A549 (cell line): ENCODE measurements around the gene APOL2.

Experiments
- BHLHE40 ChIP-seq: IDR thresholded peaks from 2 replicates; pipeline ENCODE4 v1.6.1; 2012; ENCODE audit warnings: low read depth, low read length, inconsistent platforms
- CEBPB ChIP-seq, 2 experiments: fragments of >200 bp in 1 of 2; sonication (Bioruptor Twin) in 1 of 2; formaldehyde crosslinking in 1 of 2; IDR thresholded peaks; 2 replicates each; pipeline ENCODE4 v1.6.1; 2012 to 2016
- CTCF ChIP-seq: fragments of >200 bp; sonication (Bioruptor Twin); formaldehyde crosslinking; IDR thresholded peaks from 3 replicates; pipeline ENCODE4 v1.5.1; 2016
- EHF ChIP-seq: fragments of 250-450 bp; sonication (Bioruptor Pico); IDR thresholded peaks from 2 replicates; pipeline ENCODE4 v1.5.0; 2020; ENCODE audit warnings: mild to moderate bottlenecking
- EHMT2 ChIP-seq: fragments of 200-600 bp; sonication (generic); IDR thresholded peaks from 2 replicates; pipeline ENCODE4 v1.6.1; 2016; ENCODE audit warnings: antibody characterized with exemption, low read depth, mild to moderate bottlenecking, moderate library complexity
- EP300 ChIP-seq, 2 experiments: fragments of >200 bp; sonication (Bioruptor Twin); formaldehyde crosslinking; IDR thresholded peaks; 2 replicates in 1 of 2; 3 replicates in 1 of 2; pipeline ENCODE4 v1.6.1; 2016 to 2017
- JUN ChIP-seq, 2 experiments: fragments of >200 bp; sonication (Bioruptor Twin); formaldehyde crosslinking; IDR thresholded peaks; 2 replicates in 1 of 2; 3 replicates in 1 of 2; pipeline ENCODE4 v1.6.1; 2016 to 2017
- JUNB ChIP-seq: fragments of >200 bp; sonication (Bioruptor Twin); formaldehyde crosslinking; IDR thresholded peaks from 2 replicates; pipeline ENCODE4 v1.6.1; 2016
- MAFK ChIP-seq: fragments of 450-650 bp; IDR thresholded peaks from 2 replicates; pipeline ENCODE4 v1.6.1; 2014; ENCODE audit not compliant: partially characterized antibody
- POLR2A ChIP-seq: IDR thresholded peaks from 2 replicates; pipeline ENCODE4 v1.6.1; 2012; ENCODE audit warnings: mild to moderate bottlenecking, low read length
- RAD21 ChIP-seq, 2 experiments: fragments of >200 bp in 1 of 2; sonication (Bioruptor Twin) in 1 of 2; formaldehyde crosslinking in 1 of 2; IDR thresholded peaks in 1 of 2; conservative IDR thresholded peaks in 1 of 2; 2 replicates in 1 of 2; 3 replicates in 1 of 2; pipeline ENCODE4 v1.6.1; 2012 to 2018; ENCODE audit warnings: inconsistent platforms in 1 of 2
- ZNF302 ChIP-seq: fragments of 250-450 bp; sonication (Bioruptor Pico); IDR thresholded peaks from 2 replicates; pipeline ENCODE4 v1.9.0; 2021; ENCODE audit warnings: inconsistent platforms, mild to moderate bottlenecking, moderate library complexity
- TF ChIP-seq, protein P1 (sequence below): fragments of 200-600 bp; sonication (generic); IDR thresholded peaks from 2 replicates; pipeline ENCODE4 v1.6.1; 2016; ENCODE audit warnings: antibody characterized with exemption, mild to moderate bottlenecking, moderate library complexity

- no peak for TF ChIP-seq EHF (CRISPR knock-in tag)
- no peak for TF ChIP-seq CTCF
- no peak for TF ChIP-seq POLR2A
- no peak for TF ChIP-seq JUNB
- TF ChIP-seq MAFK, result no peak
- TF ChIP-seq CEBPB (IDR thresholded peaks at IDR 0.05), result no peak
- no peak for TF ChIP-seq EP300 (IDR thresholded peaks at IDR 0.05)
- no peak for TF ChIP-seq BHLHE40
- TF ChIP-seq, protein P1, sequence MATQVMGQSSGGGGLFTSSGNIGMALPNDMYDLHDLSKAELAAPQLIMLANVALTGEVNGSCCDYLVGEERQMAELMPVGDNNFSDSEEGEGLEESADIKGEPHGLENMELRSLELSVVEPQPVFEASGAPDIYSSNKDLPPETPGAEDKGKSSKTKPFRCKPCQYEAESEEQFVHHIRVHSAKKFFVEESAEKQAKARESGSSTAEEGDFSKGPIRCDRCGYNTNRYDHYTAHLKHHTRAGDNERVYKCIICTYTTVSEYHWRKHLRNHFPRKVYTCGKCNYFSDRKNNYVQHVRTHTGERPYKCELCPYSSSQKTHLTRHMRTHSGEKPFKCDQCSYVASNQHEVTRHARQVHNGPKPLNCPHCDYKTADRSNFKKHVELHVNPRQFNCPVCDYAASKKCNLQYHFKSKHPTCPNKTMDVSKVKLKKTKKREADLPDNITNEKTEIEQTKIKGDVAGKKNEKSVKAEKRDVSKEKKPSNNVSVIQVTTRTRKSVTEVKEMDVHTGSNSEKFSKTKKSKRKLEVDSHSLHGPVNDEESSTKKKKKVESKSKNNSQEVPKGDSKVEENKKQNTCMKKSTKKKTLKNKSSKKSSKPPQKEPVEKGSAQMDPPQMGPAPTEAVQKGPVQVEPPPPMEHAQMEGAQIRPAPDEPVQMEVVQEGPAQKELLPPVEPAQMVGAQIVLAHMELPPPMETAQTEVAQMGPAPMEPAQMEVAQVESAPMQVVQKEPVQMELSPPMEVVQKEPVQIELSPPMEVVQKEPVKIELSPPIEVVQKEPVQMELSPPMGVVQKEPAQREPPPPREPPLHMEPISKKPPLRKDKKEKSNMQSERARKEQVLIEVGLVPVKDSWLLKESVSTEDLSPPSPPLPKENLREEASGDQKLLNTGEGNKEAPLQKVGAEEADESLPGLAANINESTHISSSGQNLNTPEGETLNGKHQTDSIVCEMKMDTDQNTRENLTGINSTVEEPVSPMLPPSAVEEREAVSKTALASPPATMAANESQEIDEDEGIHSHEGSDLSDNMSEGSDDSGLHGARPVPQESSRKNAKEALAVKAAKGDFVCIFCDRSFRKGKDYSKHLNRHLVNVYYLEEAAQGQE, result no peak
- no peak for TF ChIP-seq EHMT2
- TF ChIP-seq ZNF302, result no peak
- no peak for TF ChIP-seq RAD21 (conservative IDR thresholded peaks at IDR 0.05 in 1 of 2, IDR thresholded peaks at IDR 0.05 in 1 of 2)
- no peak for TF ChIP-seq JUN (IDR thresholded peaks at IDR 0.05)
These were observed 40.8 kb downstream of the APOL2 start for GRCh38 chr22:36198536-36198935.
